H54 (cell line): ENCODE data around the gene ATP1A3.
"Not testable (repeated sequence)": the region's sequence is repeated elsewhere in the genome, so short reads cannot be mapped to it uniquely, and the experiment has no call there.

Experiments
- DNase-seq: peaks from one replicate; pipeline ENCODE4 v3.0.0; 2011; ENCODE audit warnings: low spot score, mixed read lengths; ENCODE audit not compliant: insufficient read length
- FAIRE-seq: peaks from 3 replicates; lab custom pipeline; 2011; peaks lifted over from hg19 to GRCh38; lab: Jason Lieb, UNC
- POLR2A ChIP-seq: IDR thresholded peaks from 2 replicates; pipeline ENCODE4 v1.6.1; 2011; ENCODE audit warnings: low read depth, mild to moderate bottlenecking, low read length

ATP1A3 gene

DNA sequence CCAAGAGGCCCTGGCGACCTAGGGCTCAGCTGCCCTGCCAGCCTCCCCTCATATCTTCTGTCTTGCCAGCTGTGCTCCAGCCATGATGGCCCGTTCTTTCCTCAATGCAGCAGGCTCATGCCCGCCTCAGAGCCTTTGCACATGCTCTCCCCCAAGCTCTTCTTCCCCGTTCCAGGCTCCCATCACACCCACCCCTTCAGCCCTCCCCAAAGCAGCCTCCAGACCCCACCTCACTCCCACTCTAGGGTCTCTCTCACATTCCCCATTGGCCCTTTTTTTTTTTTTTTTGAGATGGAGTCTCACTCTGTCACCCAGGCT is 29.9 kb upstream of the ATP1A3 start:
- FAIRE-seq = no peak
- no peak for TF ChIP-seq POLR2A
- no peak for DNase-seq

DNA sequence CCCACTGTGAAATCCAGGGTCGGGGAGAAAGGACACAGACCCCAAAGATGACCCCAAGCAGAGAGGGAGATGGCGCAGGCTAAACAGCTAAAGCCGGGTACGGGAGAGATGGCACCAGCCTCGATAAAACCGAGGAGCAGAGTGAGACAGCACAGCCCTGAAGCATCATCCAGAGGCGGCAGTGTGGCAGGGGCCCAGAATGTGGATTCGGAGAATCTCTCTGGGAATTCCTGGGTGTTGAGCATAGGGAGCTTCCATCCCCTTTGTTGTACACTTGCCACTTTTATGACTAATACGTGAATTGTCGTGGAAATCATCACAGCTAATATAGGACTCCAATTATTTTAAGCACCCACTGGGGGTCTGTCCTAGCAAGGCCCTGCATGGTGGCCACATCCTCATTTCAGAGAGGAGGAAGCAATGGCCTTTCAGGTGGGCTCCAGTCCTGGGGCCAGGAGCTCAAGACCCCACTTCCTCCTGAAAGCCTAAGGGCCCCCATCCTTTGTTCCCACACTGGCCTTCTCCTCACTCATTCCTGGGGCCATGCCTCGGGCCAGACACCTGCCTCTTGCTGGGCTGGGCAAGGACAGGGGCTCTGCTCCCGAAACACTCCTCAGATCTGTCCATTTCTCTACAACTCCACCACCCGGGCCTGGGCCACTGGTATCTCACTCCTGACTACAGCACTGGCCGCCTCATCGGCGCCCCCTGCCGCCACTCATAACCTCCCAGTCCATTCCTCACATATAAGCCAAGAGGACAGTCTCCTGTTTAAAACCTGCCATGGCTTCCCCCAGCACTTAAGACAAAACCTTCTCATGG is 29.3 kb upstream of the ATP1A3 start:
- FAIRE-seq (no peak), DNase-seq (no peak)
- no peak for TF ChIP-seq POLR2A

DNA sequence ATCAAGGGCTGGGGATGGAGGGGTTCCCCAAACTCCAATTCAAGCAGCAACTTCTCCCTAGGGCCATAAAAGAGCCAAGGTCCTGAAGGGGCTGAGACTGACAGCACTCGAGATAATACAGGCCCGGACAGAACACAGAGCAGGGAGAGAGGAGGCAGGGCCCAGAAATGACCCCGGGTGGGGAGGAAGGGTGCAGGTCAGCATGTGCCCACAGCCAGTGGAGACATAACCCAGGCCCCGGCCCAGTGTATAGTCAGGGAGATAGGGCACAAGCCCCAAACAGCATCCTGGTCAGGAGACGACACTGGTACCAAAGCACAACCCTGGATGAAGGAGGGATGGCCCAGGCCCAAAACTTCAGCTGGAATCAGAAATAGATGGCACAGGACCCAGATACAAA is 28.6 kb upstream of the ATP1A3 start:
- no peak for TF ChIP-seq POLR2A
- no peak for DNase-seq
- FAIRE-seq = no peak

DNA sequence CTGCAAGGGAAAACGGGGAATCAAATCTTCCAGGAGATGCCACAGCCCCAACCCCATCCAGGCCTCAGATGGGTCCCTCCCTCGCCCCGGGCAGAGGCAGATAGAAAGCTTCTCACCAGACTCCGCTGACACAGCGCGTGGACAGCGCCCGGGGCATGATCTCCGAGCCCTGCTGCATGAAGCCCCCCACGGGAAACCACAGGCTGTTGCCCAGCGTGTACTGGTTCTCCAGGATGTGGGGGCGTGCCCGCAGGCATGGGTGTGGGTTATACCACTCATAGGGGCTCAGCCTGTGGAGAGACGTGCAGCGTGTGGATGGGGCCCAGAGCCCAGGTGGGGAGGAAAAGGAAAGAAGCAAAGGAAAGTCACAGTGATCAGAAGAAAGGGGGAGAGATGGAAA is 27.2 kb upstream of the ATP1A3 start:
- TF ChIP-seq POLR2A = no peak
- DNase-seq = no peak
- FAIRE-seq = no peak

DNA sequence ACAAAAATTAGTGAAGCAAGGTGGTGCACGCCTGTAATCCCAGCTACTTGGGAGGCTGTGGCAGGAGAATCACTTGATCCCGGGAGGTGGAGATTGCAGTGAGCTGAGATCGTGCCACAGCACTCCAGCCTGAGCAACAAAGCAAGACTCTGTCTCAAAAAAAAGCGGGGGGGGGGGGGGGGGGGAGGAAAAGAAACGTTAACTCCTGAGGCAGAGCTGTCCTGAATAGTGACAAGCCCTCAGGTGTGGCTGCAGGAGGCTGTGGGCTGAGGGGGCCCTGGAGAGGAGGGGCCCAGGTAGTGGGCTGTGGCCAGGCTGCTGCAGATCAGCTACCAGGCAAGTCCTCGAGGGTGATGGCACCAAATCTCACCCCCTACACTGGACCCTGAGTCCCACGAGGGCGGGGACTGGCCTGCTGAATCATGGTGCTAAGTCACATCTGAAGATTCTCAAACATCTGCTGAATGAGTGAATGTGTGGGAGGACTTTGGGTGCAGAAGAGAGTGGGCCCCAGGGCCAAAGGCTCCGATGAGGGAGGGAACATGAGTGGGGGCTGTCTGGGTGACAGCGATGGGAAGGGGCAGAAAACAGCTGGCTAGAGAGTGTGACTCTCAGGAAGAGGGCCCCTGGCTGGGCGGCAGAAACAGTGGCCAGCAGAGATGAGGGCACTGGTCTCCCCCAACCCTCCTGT is 24.6 kb upstream of the ATP1A3 start:
- no peak for TF ChIP-seq POLR2A
- FAIRE-seq = no peak
- no peak for DNase-seq

DNA sequence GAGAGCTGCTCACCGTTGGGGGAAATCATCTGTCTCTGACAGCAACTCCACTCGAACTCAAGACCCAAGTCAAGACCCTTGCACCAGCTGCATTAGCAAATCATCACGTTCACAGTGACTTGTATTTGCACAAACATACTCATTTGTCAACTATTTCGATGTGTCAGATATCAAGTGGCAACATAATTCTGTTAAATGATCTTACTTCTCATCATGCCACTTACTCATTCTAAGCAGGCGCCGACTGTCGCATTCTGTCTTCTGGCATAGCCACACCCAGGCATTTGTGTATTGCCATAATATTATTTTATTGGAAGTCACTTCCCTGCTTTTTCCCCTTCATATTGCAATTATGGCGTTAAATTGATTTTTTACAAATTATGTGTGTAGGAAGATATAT is 23.0 kb upstream of the ATP1A3 start:
- FAIRE-seq (no peak), DNase-seq (no peak)
- no peak for TF ChIP-seq POLR2A

DNA sequence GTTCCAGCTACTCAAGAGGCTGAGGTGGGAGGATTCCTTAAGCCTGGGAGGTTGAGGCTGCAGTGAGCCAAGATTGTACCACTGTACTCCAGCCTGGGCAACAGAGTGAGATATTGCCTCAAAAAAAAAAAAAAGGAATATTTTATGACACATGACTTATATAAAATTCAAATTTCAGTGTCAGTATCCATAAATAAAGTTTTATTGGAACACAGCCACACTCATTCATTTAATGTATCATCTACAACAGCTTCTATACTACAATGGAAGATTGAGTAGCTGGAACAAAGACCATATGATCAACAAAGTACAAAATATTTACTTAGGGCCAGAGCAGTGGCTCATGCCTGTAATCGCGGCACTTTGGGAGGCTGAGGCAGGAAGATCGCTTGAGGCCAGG is 18.7 kb upstream of the ATP1A3 start:
- FAIRE-seq, DNase-seq: not testable (repeated sequence)

DNA sequence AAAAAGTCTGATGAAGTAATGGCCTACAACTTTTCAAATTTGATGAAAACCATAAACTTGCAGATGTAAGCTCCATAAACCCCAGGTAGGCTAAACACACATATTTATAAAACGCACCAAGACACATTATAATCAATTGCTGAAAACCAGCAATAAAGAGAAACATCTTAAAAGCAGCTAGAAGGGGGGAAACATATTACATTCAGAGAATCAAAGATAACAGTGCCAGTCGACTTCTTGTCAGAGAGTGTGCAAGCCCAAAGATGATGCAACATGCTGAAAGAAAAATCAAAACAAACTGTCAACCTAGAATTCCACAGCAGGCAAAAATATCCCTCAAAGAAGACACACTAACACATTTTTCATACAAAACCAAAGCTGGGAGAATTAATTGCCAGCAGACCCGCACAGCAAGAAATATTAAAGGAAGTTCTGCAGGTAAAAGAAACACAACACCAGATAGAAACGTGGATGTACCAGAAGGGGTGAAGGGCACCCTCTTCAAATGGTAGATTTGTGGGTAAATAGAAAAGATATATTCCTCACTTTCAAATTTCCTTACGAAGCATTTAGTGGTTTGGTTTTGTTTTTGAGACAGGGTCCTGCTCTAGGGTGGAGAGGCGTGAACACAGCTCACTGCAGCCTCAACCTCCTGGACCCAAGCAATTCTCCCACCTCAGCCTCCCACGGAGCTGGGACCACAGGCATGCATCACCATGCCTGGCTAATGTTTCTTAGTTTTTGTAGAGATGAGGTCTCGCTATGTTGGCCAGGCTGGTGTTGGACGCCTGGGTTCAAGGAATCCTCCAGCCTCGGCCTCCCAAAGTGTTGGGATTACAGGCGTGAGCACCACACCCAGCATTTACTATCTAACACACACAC is 16.5 kb upstream of the ATP1A3 start:
- no peak for TF ChIP-seq POLR2A
- DNase-seq (no peak), FAIRE-seq (no peak)

DNA sequence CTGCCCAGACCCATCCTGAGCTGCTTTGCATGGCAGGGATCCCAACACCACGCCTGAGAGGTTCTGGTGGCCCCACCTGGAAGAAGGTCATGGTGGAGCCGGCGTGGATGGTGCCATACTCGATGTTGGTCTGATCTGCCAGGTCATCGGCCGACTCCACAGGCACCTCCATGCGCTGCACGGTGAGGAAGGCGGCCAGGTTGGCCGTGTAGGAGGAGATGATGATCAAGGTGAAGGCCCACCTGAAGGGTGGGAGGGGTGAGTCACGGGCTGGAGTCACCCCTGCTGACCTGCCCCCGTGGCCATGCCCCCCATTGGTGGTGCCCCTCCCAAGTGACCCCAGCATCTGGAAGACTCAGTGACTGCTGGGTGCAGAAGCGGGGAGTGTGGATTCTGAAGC is 12.5 kb upstream of the ATP1A3 start:
- DNase-seq (no peak), FAIRE-seq (no peak)
- no peak for TF ChIP-seq POLR2A

DNA sequence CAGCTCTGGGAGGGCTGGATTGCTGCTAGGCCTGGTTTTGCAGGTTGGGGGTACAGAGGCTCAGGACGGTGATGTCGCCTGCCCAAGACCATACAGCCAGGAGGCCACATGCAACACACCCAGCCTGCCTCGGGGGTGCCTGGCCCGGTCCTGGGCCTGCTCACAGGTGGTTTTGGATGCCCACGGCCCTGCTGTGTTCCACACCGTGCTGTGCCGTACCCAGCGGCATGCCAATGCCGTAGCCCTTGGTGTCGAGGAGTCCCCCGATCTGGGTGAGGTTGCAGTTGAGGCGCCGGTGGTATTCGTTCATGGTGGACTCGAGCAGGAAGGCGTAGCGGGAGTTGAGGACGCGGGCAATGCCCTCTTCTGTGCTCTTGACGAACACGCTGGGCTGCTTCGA is 11.5 kb upstream of the ATP1A3 start:
- no peak for TF ChIP-seq POLR2A
- DNase-seq (no peak), FAIRE-seq (no peak)

DNA sequence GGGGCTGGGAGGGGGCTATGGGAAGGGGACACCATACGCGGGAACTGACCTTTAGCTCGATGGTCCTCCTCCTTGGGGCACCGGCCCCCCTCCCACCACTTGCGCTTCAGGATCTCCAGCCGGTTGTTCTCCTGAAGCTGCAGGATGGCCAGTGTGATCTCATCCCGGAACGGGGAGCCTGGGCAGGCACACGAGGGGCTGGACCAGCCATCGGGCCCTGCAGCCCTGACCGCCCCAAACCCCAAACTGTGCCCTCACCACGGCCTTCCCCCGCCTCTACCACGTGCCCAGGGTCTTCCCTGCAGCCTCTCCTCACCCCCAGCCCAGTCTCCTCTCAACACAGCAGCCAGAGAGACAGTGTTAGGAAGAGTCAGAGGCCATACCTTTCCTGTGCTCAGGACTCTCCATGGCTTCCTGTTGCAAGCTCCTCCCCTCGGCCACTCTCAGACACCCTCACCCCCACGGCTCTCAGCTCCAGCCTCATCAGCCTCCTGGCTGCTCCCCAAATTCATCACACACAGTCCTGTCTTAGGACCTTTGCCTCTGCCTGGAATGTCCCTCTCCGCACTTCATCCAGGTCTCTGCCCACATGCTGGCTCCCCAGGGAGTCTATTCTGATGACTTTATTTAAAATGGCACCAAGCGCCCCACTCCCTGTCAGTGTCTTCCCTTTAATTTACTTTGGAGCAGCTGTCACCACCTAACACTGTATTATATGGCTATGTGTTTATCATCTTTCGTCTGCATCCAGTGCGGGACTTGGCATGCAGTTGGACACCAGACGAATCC is 9.7 kb upstream of the ATP1A3 start:
- FAIRE-seq = no peak
- no peak for DNase-seq
- no peak for TF ChIP-seq POLR2A

DNA sequence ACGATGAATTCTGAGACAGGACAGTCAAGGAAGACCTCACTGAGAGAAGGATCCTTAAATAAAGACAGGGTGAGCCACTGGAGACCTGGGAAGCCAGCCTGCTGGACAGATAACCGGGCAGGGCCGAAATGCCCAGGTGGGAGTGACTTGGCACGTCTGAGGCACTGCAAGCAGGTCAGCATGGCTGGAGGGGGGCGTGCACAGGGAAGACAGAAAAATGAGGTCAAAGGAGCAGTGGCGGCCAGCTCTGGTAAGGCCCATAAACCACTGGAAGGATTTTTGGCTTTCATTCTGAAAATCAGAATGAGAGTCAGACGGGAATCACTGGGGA is 5.8 kb upstream of the ATP1A3 start:
- no peak for TF ChIP-seq POLR2A
- no peak for DNase-seq
- no peak for FAIRE-seq

DNA sequence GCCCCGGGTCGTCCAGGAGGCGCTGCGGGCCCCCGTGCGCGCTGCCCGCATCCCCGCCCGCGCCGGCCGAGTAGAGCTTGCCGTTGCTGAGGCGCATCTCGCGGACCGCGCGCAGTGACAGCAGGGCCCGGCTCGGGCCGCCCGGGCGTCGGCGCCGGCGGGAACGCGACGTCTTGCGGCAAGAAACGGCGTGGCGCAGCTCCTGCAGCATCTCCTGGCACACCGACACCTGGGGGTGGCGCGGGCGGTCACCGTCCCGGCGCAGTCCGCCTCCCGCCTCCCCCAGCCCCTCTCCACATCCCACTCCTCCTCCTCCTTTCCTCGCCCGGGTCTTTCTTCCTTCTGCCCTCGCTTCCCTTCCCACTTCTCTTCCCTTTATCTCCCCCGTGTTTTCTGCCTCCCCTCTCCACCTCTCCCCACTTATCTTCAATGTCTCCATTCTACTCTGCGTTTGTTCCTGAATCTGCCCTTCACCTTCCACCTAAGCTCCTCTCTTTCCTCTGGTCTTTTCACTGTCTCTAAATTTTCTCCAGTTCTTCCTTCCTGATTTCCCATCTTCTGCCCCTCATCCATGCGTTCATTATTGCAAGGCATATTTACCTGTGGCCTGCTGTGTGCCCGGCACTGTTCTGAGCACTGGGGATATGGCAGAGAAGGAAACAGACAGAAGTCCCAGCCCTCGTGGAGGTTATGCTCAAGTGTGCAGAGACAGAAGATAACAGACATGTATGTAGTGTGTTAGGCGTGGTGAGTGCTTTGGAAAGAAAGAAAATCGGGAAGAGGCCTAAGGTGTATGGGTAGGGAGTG is 5.2 kb upstream of the ATP1A3 start:
- TF ChIP-seq POLR2A = no peak
- no peak for FAIRE-seq
- DNase-seq = no peak
